Right renal pelvis (tissue), 4 donors: ENCODE measurements around the gene CLCF1. TPM values are rescaled to one million over a fixed set of nuclear protein-coding genes. Genes with fewer than 3 reads are reported as not detected.

Source experiments
- DNase-seq, 4 donors: peaks; one replicate each; pipeline ENCODE4 v3.0.0-alpha.2; 2013; ENCODE audit warnings: low read depth in 4 of 4, low spot score in 3 of 4, missing footprints in 1 of 4
- polyA plus RNA-seq, 4 donors: library from polyadenylated mRNA; unstranded; fragments of 120-200 nt; gene quantifications; one replicate each; pipeline ENCODE4 v1.2.1, GENCODE V29; 2013; ENCODE audit not compliant: insufficient read length in 4 of 4

The CLCF1 gene
- polyA plus RNA-seq, 4 donors, result 4.5 to 6.3 (median 5.1) TPM

DNA sequence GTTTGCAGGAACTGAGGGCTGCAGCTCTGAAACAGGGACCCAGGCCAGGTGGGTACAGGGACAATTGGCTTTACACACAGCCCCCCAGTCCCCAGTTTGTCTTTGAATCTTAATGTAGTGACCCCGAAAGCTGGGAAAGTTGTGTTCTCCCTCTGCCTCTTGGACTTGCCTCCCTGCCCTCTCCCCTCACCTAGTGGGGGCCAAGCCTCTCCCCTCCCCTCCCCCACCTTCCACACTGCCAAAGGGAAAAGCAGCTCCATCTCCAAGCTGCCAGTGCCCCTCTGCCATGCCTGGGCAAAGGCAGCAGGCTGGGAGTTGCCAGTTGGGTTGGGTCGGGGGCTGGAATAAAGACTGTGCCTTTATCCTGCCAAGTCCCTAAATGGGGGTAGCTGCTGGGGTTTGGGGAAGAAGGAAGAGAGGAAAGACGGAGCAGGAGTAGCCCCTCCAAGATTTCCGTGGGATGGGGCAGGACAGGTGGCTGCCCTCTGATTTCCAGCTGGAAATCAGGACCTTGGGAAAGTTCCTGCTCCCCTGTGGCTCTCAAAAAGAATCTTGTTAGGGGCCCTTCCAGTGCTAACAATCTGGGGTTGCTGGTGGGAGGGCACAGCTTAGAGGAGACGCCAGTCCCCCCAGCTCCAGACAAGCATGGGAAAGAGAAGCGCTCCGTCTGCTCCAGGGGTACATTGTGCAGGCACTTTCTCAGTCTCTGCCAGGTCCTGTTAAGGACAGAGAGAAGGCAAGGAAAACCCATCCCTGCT is 2.8 kb upstream of the CLCF1 start:
- no peak for DNase-seq

DNA sequence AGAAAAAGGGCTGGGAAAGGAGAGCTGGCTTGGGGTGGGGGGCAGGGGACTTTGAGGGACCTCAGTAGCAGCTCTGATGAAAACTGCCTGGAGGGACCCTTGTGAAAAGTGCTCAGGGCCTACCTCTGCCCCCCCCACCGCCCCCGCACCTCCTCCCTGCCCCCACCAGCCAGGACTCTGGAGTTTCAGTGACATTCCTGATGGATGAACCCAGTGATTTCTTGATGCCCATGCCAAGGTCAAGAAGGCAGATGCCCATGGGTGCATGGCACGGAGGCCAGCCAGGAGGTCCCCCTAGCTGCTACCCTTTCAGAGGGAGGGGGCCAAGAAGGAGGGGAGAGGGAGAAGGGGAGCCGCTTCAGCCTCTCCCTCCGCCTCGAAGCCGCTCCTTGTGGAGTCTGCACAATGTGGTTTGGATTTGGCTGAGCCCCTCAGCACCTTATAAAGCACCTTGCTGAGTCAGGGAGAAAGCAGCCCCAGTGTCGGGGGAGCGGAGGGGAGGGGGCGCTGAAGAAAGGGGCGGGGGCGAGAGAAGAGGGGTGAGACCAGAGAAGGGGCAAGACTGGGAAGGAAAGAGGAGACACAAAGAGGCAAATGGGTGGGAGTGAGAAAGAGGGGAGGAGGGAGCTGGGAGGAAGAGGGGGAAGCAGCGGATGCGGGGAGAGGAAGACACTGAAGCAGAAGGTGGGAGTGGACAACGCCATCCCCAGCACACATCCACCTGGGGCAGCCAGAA is 2.1 kb upstream of the CLCF1 start:
- DNase-seq, result no peak

GRCh38 chr11:67374571-67375281 is 1.3 kb upstream of the CLCF1 start:
- DNase-seq, result no peak

DNA sequence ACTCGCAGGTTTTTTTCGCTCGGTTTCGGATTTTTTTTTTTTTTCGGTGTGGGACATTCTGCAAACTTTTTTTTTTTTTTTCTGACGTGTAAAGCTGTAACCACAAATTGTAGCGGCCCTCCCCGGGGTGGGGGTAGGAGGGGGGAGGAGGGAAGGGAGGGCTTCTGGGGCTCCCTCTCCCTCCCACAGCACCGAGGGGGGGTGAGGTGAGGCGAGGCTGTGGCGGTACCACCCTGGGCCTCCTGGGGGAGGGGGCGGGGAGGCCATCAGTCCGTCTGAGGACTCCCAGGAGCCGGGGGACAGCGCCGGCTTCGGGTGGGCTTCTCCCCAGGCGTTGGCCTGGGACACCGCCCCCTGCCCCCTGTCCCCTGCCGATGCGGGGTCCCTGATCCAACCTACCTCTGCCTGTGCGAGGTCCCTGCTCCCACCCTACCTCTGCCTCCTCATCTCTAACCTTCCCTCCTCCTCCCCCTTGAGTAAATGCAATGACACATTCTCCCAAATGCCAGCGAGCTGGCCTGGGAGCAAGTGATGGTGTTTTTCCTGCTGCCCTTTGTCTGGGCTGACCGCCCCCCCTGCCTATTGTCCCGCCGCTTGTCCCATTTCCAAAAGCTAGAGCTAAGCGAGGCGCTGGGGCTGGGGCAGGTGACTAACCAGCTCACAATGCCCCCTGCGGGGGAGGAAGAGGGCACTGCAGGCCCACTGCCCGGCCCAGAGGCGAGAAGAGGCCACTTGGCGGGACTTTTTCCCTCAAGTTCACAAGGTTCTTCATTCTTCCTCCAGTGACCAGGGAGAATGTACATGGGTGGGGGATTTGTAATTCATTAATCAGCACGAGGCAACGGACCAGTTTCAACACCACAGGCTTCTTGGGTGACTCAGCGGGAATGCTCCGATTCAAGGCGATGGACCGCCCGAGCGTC is 511 bp upstream of the CLCF1 start:
- DNase-seq, result peak in 1 of 4 donors; percentile 65

- no peak for DNase-seq
These were observed 941 bp downstream of the CLCF1 start for GRCh38 chr11:67372321-67372992.

- DNase-seq, result no peak
These were observed 1.5 kb downstream of the CLCF1 start for GRCh38 chr11:67371911-67372320.

GRCh38 chr11:67371189-67371910 is 2.0 kb downstream of the CLCF1 start:
- DNase-seq, result no peak

GRCh38 chr11:67370351-67371076 is 2.9 kb downstream of the CLCF1 start:
- DNase-seq, result no peak

- no peak for DNase-seq
These were observed 3.6 kb downstream of the CLCF1 start for GRCh38 chr11:67369801-67370284.

DNA sequence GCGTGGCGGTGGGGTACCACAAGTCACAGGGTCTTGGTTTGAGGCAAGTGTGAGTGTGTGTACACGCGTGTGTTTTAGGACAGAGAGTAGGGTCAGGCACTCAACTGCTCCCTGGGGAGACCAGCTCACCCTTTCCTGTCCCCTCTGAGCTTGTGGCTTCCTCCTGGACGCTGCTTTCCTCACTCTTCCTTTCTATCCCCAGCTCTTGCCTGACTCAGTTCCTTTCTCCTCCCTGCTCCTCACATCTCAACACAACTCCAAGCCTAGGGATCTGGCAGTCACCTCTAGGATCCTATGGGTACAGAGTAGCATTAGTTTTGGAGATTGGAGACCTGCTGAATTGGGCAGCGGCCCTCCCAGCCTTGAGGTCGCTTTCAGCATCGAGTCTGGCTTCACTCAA is 4.1 kb downstream of the CLCF1 start:
- no peak for DNase-seq

GRCh38 chr11:67368621-67369020 is 4.8 kb downstream of the CLCF1 start:
- DNase-seq, result no peak

DNA sequence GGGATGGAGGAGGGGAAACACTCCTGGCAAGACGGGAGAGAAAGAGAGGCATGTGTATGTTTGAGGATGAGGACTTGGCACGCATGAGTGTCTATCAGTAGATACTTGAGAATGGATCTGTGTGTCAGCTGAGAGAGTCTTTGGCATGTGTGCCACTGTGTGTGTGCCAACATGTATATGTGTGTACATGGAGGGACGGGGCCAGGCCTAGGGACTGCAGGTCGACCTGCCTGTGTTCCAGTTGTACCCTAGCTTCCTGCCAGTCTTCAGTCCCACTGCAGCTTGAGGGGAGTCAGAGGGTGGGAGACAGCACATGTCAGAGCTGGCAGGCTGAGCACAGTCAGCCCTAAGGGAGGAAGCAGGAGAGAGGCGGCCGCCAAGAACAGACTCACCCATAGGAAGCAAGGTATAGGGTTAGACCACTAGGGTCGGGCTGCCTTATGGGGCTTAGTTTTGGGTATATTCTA is 5.6 kb downstream of the CLCF1 start:
- no peak for DNase-seq

DNA sequence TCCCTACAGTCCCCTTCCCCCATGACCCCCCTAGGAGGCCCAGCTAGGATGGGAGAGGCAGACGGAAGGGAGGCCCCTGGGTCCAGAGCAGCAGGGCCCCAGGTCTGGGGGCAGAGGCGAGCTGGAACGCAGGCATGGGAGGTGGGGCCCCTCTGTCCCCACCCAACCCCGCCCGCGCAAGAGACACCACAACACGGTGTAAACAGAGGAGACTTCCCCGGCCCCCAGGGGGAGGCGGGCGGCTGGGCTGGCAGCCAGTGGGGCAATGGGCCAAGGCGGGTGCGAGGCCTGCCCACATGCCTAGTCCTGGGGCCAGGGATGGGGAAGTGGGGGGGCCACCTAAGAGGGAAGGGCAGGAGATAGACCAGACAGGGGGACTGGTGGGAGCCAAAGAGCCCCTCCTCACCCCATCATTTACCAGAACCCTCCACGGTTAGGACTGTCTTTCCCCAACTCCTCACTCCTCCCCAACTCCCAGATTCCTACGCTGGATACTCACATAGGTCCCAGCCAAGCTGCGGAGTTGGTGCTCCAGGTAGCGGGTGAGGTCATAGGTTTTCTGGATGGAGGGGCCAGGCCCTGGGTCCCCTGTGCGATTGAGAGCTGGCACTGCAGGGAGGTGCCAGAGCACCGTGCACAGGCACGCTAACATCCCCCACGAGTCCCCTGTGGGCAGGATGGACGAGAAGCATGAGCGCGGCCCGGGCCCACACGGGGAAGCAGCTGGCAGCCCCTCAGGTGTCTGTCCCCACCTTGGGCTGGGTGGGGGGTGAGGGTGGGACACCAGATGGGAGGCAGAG is 6.2 kb downstream of the CLCF1 start:
- no peak for DNase-seq

DNA sequence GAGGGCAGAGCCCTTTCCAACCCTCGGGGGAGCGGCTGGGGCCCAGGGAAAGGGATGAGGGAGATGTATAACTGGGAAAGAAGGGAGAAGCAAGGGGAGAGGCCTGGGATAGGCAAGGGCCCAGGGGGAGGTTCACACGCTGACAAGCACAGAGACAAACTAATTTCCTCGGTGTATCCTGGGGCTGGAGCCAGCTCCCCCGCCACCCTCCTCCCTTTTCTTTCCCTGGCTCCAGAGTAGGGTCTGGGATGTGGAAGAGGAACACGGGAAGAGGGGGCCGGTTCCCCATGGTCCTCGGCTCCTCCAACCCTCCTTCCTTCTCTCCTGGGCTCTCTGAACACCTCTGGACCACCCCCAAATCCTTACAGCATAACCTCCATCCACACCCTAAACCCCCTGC is 6.9 kb downstream of the CLCF1 start:
- DNase-seq, result no peak

- DNase-seq, result no peak
These were observed 7.5 kb downstream of the CLCF1 start for GRCh38 chr11:67365736-67366444.

- DNase-seq, result no peak
These were observed 8.3 kb downstream of the CLCF1 start for GRCh38 chr11:67364783-67365722.
